Glomerular endothelial cell (primary cell): ENCODE measurements around the gene SLC16A5. TPM values are rescaled to one million over a fixed set of nuclear protein-coding genes. Genes with fewer than 3 reads are reported as not detected.

Source experiments
- DNase-seq: peaks from one replicate; pipeline ENCODE4 v3.0.0-alpha.2; 2011; ENCODE audit warnings: low read depth, low spot score; ENCODE audit errors: extremely low read depth
- total RNA-seq: library from RNA; depleted of rRNA; stranded (reverse); fragments of >200 nt; gene quantifications from 2 replicates; pipeline ENCODE4 v1.2.3, GENCODE V29; 2015

The SLC16A5 gene
- total RNA-seq, 1 donor from 2014 or later: 7.1 TPM

- DNase-seq: no peak
Observed at GRCh38 chr17:75084039-75084660, 3.6 kb upstream of the SLC16A5 start.

GRCh38 chr17:75086496-75087181 is 1.1 kb upstream of the SLC16A5 start:
- DNase-seq: no peak

- no peak for DNase-seq
Observed at GRCh38 chr17:75087182-75087557, 584 bp upstream of the SLC16A5 start.

GRCh38 chr17:75088465-75089417 is 987 bp downstream of the SLC16A5 start:
- DNase-seq: no peak

GRCh38 chr17:75090871-75091854 is 3.4 kb downstream of the SLC16A5 start:
- DNase-seq: no peak

- no peak for DNase-seq
Observed at GRCh38 chr17:75091855-75092327, 4.1 kb downstream of the SLC16A5 start.

GRCh38 chr17:75093548-75094158 is 5.9 kb downstream of the SLC16A5 start:
- DNase-seq: no peak

GRCh38 chr17:75094871-75095399 is 7.2 kb downstream of the SLC16A5 start:
- DNase-seq: no peak

GRCh38 chr17:75096082-75096625 is 8.4 kb downstream of the SLC16A5 start:
- peak; percentile 34 for DNase-seq

- DNase-seq: no peak
Observed at GRCh38 chr17:75097865-75098264, 10.1 kb downstream of the SLC16A5 start.

GRCh38 chr17:75098861-75099260 is 11.1 kb downstream of the SLC16A5 start:
- no peak for DNase-seq

- DNase-seq: no peak
Observed at GRCh38 chr17:75099881-75100595, 12.3 kb downstream of the SLC16A5 start.

GRCh38 chr17:75102385-75102821 is 14.6 kb downstream of the SLC16A5 start:
- no peak for DNase-seq

- no peak for DNase-seq
Observed at GRCh38 chr17:75103601-75104554, 16.1 kb downstream of the SLC16A5 start.

GRCh38 chr17:75105126-75106080 is 17.6 kb downstream of the SLC16A5 start:
- DNase-seq: peak; percentile 25

- DNase-seq: no peak
Observed at GRCh38 chr17:75108193-75108592, 20.4 kb downstream of the SLC16A5 start.
